ENCODE measurements around the gene ARMC5.

The ARMC5 gene

DNA sequence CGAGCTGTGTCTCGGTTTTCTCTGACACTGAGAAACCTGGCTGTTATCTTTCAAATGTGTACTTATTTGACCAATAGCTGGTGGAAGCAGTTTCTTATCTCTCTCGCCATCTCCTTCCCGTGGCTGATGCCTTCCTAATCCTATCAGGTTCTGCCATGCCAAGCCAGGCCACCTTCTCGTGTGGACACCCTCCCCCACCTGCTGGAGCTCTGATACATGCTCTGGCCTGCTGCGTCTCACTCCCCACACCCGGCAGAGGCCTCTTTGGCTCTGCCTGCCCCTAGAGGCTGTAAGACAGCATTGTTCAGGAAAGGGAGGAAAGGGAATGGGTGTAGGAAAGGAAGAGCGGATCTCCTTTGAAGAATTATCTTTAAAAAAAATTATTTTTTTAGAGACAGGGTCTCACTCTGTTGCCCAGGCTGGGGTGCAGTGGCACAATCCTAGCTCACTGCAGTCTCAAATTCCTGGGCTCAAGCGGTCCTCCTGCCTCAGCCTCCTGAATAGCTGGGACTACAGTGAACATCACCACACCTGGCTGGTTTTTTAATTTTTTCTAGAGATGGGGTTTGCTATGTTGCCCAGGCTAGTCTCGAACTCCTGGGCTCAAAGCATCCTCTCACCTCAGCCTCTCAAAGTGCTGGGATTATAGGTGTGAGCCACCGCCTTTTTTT lies 7.5 kb upstream of the ARMC5 start:
- Histone ChIP-seq H4K20me1 (ENCODE audit: insufficient read depth, low read length) (no peaks in the 10 kb centered on the region), H3K9ac (ENCODE audit: low read length) (no peak overlapping the region), H3K27ac (ENCODE audit: low read depth, low read length, poor library complexity, severe bottlenecking) (no peak overlapping the region), H3K9me3 (ENCODE audit: low read length) (no peaks in the 10 kb centered on the region), H3K9me2 (ENCODE audit: low read depth, low read length) (no peaks in the 10 kb centered on the region), H3K27me3 (ENCODE audit: insufficient read depth, low read length) (no peaks in the 10 kb centered on the region), H3F3A (ENCODE audit: insufficient read depth, low read length) (no peaks in the 10 kb centered on the region), H3K36me3 (ENCODE audit: insufficient read depth, low read length) (0 out of 2 replicates have a peak, but pooled peaks cover under 1% of the 10 kb centered on the region), H3K4me3 (ENCODE audit: low read depth, low read length, poor library complexity, severe bottlenecking) (no peak overlapping the region), H3K79me2 (ENCODE audit: insufficient read depth, low read length) (no peaks in the 10 kb centered on the region), H3K4me1 (ENCODE audit: insufficient read depth, low read length, severe bottlenecking) (peaks cover 4% of the 10 kb centered on the region), H3K4me2 (ENCODE audit: low read length) (no peak overlapping the region), H2AFZ (ENCODE audit: low read length) (no peak overlapping the region)
- TF ChIP-seq, protein P1, sequence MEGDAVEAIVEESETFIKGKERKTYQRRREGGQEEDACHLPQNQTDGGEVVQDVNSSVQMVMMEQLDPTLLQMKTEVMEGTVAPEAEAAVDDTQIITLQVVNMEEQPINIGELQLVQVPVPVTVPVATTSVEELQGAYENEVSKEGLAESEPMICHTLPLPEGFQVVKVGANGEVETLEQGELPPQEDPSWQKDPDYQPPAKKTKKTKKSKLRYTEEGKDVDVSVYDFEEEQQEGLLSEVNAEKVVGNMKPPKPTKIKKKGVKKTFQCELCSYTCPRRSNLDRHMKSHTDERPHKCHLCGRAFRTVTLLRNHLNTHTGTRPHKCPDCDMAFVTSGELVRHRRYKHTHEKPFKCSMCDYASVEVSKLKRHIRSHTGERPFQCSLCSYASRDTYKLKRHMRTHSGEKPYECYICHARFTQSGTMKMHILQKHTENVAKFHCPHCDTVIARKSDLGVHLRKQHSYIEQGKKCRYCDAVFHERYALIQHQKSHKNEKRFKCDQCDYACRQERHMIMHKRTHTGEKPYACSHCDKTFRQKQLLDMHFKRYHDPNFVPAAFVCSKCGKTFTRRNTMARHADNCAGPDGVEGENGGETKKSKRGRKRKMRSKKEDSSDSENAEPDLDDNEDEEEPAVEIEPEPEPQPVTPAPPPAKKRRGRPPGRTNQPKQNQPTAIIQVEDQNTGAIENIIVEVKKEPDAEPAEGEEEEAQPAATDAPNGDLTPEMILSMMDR (IDR thresholded peaks at IDR 0.05; ENCODE audit: low read length): peak; percentile 37
- no peak for TF ChIP-seq EZH2 (IDR thresholded peaks at IDR 0.05; ENCODE audit: borderline replicate concordance, low read length)

DNA sequence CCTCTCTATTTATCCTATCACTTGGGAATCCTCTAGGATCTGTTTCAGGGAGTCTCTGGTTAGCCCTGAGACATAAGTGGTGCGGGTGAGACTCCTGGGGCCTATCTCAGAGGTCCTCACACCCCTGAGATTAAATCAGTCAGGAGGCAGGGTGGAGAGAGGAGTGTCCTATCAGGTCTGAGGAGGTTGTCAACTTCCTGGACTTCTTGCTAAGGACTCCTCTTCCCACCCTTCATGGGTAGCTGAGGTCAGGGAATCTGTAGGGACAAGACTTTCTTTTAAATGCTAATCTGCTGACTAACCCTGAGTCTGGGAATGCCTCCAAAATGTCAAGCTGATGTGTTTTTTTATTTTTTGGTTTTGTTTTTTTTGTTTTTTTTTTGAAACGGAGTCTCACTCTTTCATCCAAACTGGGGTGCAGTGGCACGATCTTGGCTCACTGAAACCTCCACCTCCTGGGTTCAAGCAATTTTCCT lies 6.6 kb upstream of the ARMC5 start:
- Histone ChIP-seq H3K9me2 (ENCODE audit: low read depth, low read length) (no peaks in the 10 kb centered on the region), H3K4me2 (ENCODE audit: low read length) (no peak overlapping the region), H3F3A (ENCODE audit: insufficient read depth, low read length) (no peaks in the 10 kb centered on the region), H3K9ac (ENCODE audit: low read length) (no peak overlapping the region), H3K27ac (ENCODE audit: low read depth, low read length, poor library complexity, severe bottlenecking) (no peak overlapping the region), H2AFZ (ENCODE audit: low read length) (no peak overlapping the region), H3K79me2 (ENCODE audit: insufficient read depth, low read length) (no peaks in the 10 kb centered on the region), H3K27me3 (ENCODE audit: insufficient read depth, low read length) (no peaks in the 10 kb centered on the region), H3K4me1 (ENCODE audit: insufficient read depth, low read length, severe bottlenecking) (peaks cover 5% of the 10 kb centered on the region), H3K9me3 (ENCODE audit: low read length) (no peaks in the 10 kb centered on the region), H4K20me1 (ENCODE audit: insufficient read depth, low read length) (no peaks in the 10 kb centered on the region), H3K36me3 (ENCODE audit: insufficient read depth, low read length) (peaks cover 8% of the 10 kb centered on the region; the same call in 1 of the 2 replicates), H3K4me3 (ENCODE audit: low read depth, low read length, poor library complexity, severe bottlenecking) (no peak overlapping the region)
- TF ChIP-seq, protein P1 (IDR thresholded peaks at IDR 0.05; ENCODE audit: low read length): no peak
- TF ChIP-seq EZH2 (IDR thresholded peaks at IDR 0.05; ENCODE audit: borderline replicate concordance, low read length): no peak

DNA sequence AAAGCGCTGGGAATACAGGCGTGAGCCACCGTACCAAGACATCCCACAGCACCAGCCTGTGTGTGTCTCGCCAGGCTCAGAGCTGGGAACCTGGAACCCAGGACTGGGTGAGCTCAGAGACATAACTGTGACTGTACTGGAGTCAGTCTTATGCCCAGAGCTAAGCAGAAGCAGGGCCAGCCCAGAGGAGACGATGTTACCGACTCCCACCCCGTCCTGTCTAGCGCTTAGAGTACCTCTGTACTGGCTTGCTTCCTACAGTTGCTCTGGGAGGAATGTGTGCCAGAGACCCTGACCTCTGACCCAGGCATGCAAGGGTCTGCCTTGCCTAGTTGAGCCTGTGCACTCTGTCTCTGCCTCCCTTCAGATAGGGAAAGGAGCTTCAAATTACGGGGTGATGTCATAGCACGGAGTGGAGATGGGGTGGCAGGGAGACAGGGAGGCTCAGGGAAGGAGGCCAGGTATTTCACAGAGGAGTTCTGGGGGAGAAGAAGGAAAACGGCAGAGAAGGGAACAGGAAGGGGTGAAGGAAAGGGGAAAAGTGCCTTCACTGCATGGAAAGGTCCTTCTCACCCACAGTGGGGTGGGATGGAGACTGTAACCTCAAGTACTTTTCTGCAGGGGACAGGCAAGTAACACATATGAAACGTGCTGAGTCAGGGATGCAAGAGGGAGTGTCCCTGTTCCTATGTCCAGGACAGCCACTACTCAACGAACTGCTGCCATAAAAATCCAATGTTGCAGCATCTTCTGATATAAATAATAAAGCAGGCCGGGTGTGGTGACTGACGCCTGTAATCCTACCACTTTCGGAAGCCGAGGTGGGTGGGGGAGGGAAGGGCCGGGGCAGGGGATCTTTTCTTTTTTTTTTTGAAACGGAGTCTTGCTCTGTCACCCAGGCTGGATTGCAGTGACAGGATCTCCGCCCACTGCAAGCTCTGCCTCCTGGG lies 5.8 kb upstream of the ARMC5 start:
- Histone ChIP-seq H3K4me2 (ENCODE audit: low read length) (no peak overlapping the region), H3K9ac (ENCODE audit: low read length) (no peak overlapping the region), H2AFZ (ENCODE audit: low read length) (no peak overlapping the region), H3K36me3 (ENCODE audit: insufficient read depth, low read length) (peaks cover 8% of the 10 kb centered on the region; the same call in 1 of the 2 replicates), H3K27me3 (ENCODE audit: insufficient read depth, low read length) (no peaks in the 10 kb centered on the region), H3K79me2 (ENCODE audit: insufficient read depth, low read length) (no peaks in the 10 kb centered on the region), H3F3A (ENCODE audit: insufficient read depth, low read length) (no peaks in the 10 kb centered on the region), H3K9me2 (ENCODE audit: low read depth, low read length) (no peaks in the 10 kb centered on the region), H3K4me1 (ENCODE audit: insufficient read depth, low read length, severe bottlenecking) (peaks cover 14% of the 10 kb centered on the region), H4K20me1 (ENCODE audit: insufficient read depth, low read length) (no peaks in the 10 kb centered on the region), H3K4me3 (ENCODE audit: low read depth, low read length, poor library complexity, severe bottlenecking) (no peak overlapping the region), H3K9me3 (ENCODE audit: low read length) (no peaks in the 10 kb centered on the region), H3K27ac (ENCODE audit: low read depth, low read length, poor library complexity, severe bottlenecking) (no peak overlapping the region)
- TF ChIP-seq, protein P1 (IDR thresholded peaks at IDR 0.05; ENCODE audit: low read length): no peak
- TF ChIP-seq EZH2 (IDR thresholded peaks at IDR 0.05; ENCODE audit: borderline replicate concordance, low read length): no peak

Measured in OCI-LY1 (cell line).